ENCODE measurements around the gene SNRNP70. TPM values are rescaled to one million over a fixed set of nuclear protein-coding genes. Genes with fewer than 3 reads are reported as not detected.

SNRNP70 gene
- total and polyA plus RNA-seq, 2 of the 13 experiments (the other 11 are each of a cell fraction or from before 2014, with no cell fraction given), result 150 to 210 TPM

- TF ChIP-seq ZNF766 (CRISPR knock-in tag; IDR thresholded peaks at IDR 0.05; ENCODE audit: borderline replicate concordance) (no peak), ZNF121 (CRISPR knock-in tag; IDR thresholded peaks at IDR 0.05) (no peak), SP140L (CRISPR knock-in tag; IDR thresholded peaks at IDR 0.05; ENCODE audit: borderline replicate concordance) (no peak), ZNF205 (CRISPR knock-in tag; IDR thresholded peaks at IDR 0.05) (0 out of 2 replicates have a peak, but pooled peaks have one; percentile 46), NCOA2 (CRISPR knock-in tag; IDR thresholded peaks at IDR 0.05) (no peak; the same call in 1 of the 2 replicates), ZNF570 (CRISPR knock-in tag; IDR thresholded peaks at IDR 0.05; ENCODE audit: borderline replicate concordance) (0 out of 2 replicates have a peak, but pooled peaks have one; percentile 80), ZNF33A (CRISPR knock-in tag; IDR thresholded peaks at IDR 0.05; ENCODE audit: borderline replicate concordance) (no peak), SKI (IDR thresholded peaks at IDR 0.05; ENCODE audit: partially characterized antibody) (peak; percentile 78), THAP11 (CRISPR knock-in tag; IDR thresholded peaks at IDR 0.05) (peak; percentile 72), ZNF704 (CRISPR knock-in tag; IDR thresholded peaks at IDR 0.05; ENCODE audit: borderline replicate concordance) (peak; percentile 78; the same call in 1 of the 2 replicates), ZNF33B (CRISPR knock-in tag; IDR thresholded peaks at IDR 0.05) (no peak), HNF1B (CRISPR knock-in tag; IDR thresholded peaks at IDR 0.05) (peak; percentile 66; the same call in 1 of the 2 replicates), MAX (IDR thresholded peaks at IDR 0.05) (peak; percentile 98), ZNF225 (CRISPR knock-in tag; IDR thresholded peaks at IDR 0.05) (peak; percentile 93; the same call in 1 of the 2 replicates), ZC3H13 (CRISPR knock-in tag; IDR thresholded peaks at IDR 0.05) (0 out of 2 replicates have a peak, but pooled peaks have one; percentile 41), YEATS2 (CRISPR knock-in tag; IDR thresholded peaks at IDR 0.05; ENCODE audit: borderline replicate concordance) (no peak), ZMYM4 (CRISPR knock-in tag; IDR thresholded peaks at IDR 0.05) (no peak), ZNF3 (CRISPR knock-in tag; IDR thresholded peaks at IDR 0.05) (peak; percentile 58; the same call in 1 of the 2 replicates), PHF20 (CRISPR knock-in tag; IDR thresholded peaks at IDR 0.05) (0 out of 2 replicates have a peak, but pooled peaks have one; percentile 21), SRSF9 (IDR thresholded peaks at IDR 0.05; ENCODE audit: borderline replicate concordance, insufficient read depth, low read depth, low read length, poor library complexity, severe bottlenecking) (no peak), ZEB1 (IDR thresholded peaks at IDR 0.05; ENCODE audit: insufficient replicate concordance, low read depth) (no peak), ZNF780A (CRISPR knock-in tag; IDR thresholded peaks at IDR 0.05) (no peak; the same call in 1 of the 2 replicates), NFYB (CRISPR knock-in tag; IDR thresholded peaks at IDR 0.05) (peak; percentile 80), ZNF432 (CRISPR knock-in tag; IDR thresholded peaks at IDR 0.05; ENCODE audit: borderline replicate concordance) (no peak), PRDM4 (CRISPR knock-in tag; IDR thresholded peaks at IDR 0.05; ENCODE audit: borderline replicate concordance) (no peak)
These were observed 33.5 kb downstream of the SNRNP70 start, which contains the start of gene C19orf73 (continued) for GRCh38 chr19:49118565-49119410.
